Adrenal gland (tissue), 5 donors: Measurements from ENCODE around the gene MRPS27.

Experiments used
- POLR2A ChIP-seq, 2 donors: fragments of 450-650 bp; IDR thresholded peaks; one replicate each; pipeline ENCODE4 v1.6.1; 2017; ENCODE audit warnings: antibody characterized with exemption in 2 of 2, mild to moderate bottlenecking in 2 of 2, moderate library complexity in 1 of 2
- TF ChIP-seq, protein P1 (sequence below), 6 experiments: fragments of 450-650 bp in 4 of 6; fragments of 200-600 bp in 2 of 6; sonication (generic) in 1 of 6; IDR thresholded peaks; 1 replicate in 5 of 6; 2 replicates in 1 of 6; pipeline versions ENCODE4 v1.5.1 to v1.8.0; 2016 to 2021; ENCODE audit warnings: antibody characterized with exemption in 6 of 6, mild to moderate bottlenecking in 2 of 6, moderate library complexity in 1 of 6
- donor health status: DM: no; HTN: no; CAD: no.

DNA sequence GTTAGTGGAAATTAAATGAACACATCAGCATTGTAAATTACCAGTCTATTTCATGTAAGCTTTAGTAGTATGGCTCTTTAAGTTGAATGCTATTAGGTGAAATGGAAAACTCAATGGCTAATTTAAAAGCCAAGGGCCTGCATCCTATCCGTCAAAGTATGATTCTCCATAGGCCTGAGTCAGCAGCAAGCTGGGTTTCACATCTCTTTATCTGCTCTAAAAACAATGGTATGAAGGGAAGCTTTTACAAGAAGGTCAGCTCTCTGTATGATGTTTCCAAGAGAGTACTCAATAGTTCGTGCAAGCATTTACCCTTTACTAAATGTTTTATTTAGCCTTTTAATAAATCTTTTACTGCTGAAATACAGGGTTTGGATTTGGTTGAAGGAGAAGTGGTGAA is 149.9 kb downstream of the MRPS27 start:
- no peak for TF ChIP-seq POLR2A (IDR thresholded peaks at IDR 0.05)
- TF ChIP-seq, protein P1, sequence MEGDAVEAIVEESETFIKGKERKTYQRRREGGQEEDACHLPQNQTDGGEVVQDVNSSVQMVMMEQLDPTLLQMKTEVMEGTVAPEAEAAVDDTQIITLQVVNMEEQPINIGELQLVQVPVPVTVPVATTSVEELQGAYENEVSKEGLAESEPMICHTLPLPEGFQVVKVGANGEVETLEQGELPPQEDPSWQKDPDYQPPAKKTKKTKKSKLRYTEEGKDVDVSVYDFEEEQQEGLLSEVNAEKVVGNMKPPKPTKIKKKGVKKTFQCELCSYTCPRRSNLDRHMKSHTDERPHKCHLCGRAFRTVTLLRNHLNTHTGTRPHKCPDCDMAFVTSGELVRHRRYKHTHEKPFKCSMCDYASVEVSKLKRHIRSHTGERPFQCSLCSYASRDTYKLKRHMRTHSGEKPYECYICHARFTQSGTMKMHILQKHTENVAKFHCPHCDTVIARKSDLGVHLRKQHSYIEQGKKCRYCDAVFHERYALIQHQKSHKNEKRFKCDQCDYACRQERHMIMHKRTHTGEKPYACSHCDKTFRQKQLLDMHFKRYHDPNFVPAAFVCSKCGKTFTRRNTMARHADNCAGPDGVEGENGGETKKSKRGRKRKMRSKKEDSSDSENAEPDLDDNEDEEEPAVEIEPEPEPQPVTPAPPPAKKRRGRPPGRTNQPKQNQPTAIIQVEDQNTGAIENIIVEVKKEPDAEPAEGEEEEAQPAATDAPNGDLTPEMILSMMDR (IDR thresholded peaks at IDR 0.05), result no peak
